DMS153 (cell line): ENCODE results near the gene KDM2A.

Source experiments
- DNase-seq: peaks from one replicate; lab custom pipeline; 2025; lab: John Stamatoyannopoulos, UW

Gene KDM2A

GRCh38 chr11:67285541-67286498 lies 166.8 kb downstream of the KDM2A start:
- no peak for DNase-seq

GRCh38 chr11:67286621-67287333 lies 167.7 kb downstream of the KDM2A start:
- no peak for DNase-seq

- no peak for DNase-seq
Observed at GRCh38 chr11:67287355-67288197, 168.5 kb downstream of the KDM2A start.

- DNase-seq = no peak
Observed at GRCh38 chr11:67288198-67288451, 169.1 kb downstream of the KDM2A start.

GRCh38 chr11:67288452-67289225 lies 169.6 kb downstream of the KDM2A start:
- peak; percentile 79 for DNase-seq

GRCh38 chr11:67289226-67289650 lies 170.2 kb downstream of the KDM2A start, which contains the start of gene ANKRD13D:
ANKRD13D (plus strand) TSS chr11:67289303; CDS start chr11:67289461, 158 bp downstream.
- no peak for DNase-seq

- no peak for DNase-seq
Observed at GRCh38 chr11:67289651-67290479, 170.8 kb downstream of the KDM2A start.

- no peak for DNase-seq
Observed at GRCh38 chr11:67290801-67291200, 171.7 kb downstream of the KDM2A start.

- no peak for DNase-seq
Observed at GRCh38 chr11:67291481-67292381, 172.7 kb downstream of the KDM2A start.

- no peak for DNase-seq
Observed at GRCh38 chr11:67292671-67293070, 173.6 kb downstream of the KDM2A start.

GRCh38 chr11:67293090-67293489 lies 174.0 kb downstream of the KDM2A start:
- no peak for DNase-seq

- DNase-seq = no peak
Observed at GRCh38 chr11:67295846-67296245, 176.8 kb downstream of the KDM2A start.

- DNase-seq = no peak
Observed at GRCh38 chr11:67298786-67299185, 179.7 kb downstream of the KDM2A start.

GRCh38 chr11:67299471-67300191 lies 180.6 kb downstream of the KDM2A start:
- DNase-seq = no peak

- DNase-seq = no peak
Observed at GRCh38 chr11:67300256-67300755, 181.2 kb downstream of the KDM2A start.

- DNase-seq = no peak
Observed at GRCh38 chr11:67300756-67301312, 181.8 kb downstream of the KDM2A start.

- DNase-seq = no peak
Observed at GRCh38 chr11:67301313-67301921, 182.4 kb downstream of the KDM2A start.
